IMR-90 (cell line): ENCODE data around the gene PTBP2. TPM values are rescaled to one million over a fixed set of nuclear protein-coding genes. Genes with fewer than 3 reads are reported as not detected.

Experiments used
- ATAC-seq: fragments of 200-7000 bp; cut with Tn5 transposase; 2 replicates; pipeline ENCODE4 v1.9.1; 2020; ENCODE audit warnings: low read depth, mild to moderate bottlenecking, moderate library complexity
- BruUV-seq: library from RNA; stranded (reverse); fragments of 400-500 nt; replicated peaks from 2 replicates; lab custom pipeline; 2021; lab: Mats Ljungman, UMichigan
- CTCF ChIA-PET: fragments of 300-600 bp; formaldehyde crosslinking; extraction: SDS; loops from one replicate; lab custom pipeline; 2021; ENCODE audit warnings: antibody characterized with exemption; lab: Yijun Ruan, JAX
- POLR2A ChIA-PET: fragments of 300-600 bp; sonication (Branson Sonifier 250); formaldehyde crosslinking; loops from one replicate; lab custom pipeline; 2022; ENCODE audit warnings: antibody characterized with exemption; ENCODE audit not compliant: unreplicated experiment; lab: Charles Lee
- DNase-seq: peaks from one replicate; pipeline ENCODE4 v3.0.0; 2013
- H2AFZ ChIP-seq: replicated peaks from 2 replicates; pipeline ENCODE3; 2013; ENCODE audit warnings: low read length, mild to moderate bottlenecking; ENCODE audit not compliant: poor library complexity
- H2AK5ac ChIP-seq: 2 replicates; pipeline ENCODE4 v1.6.1; 2013; ENCODE audit warnings: low read depth, low read length, inconsistent platforms
- H2AK9ac ChIP-seq: replicated peaks from 2 replicates; pipeline ENCODE3; 2013; ENCODE audit warnings: mild to moderate bottlenecking, low read depth, low read length, moderate library complexity; ENCODE audit not compliant: poor library complexity
- H2BK120ac ChIP-seq: 2 replicates; pipeline ENCODE4 v1.6.1; 2013; ENCODE audit warnings: low read depth, low read length, inconsistent platforms
- H2BK15ac ChIP-seq: 3 replicates; pipeline ENCODE4 v1.6.1; 2013; ENCODE audit warnings: low read depth, low read length, inconsistent platforms
- H2BK20ac ChIP-seq: 2 replicates; pipeline ENCODE4 v1.6.1; 2013; ENCODE audit warnings: low read depth, mild to moderate bottlenecking, inconsistent platforms, low read length, moderate library complexity
- H2BK5ac ChIP-seq: 2 replicates; pipeline ENCODE4 v1.6.1; 2013; ENCODE audit warnings: mild to moderate bottlenecking, low read depth, low read length, inconsistent platforms; ENCODE audit not compliant: poor library complexity, severe bottlenecking
- H3K14ac ChIP-seq: replicated peaks from 2 replicates; pipeline ENCODE4 v1.6.1; 2013; ENCODE audit warnings: low read depth, low read length, inconsistent platforms
- H3K18ac ChIP-seq: 2 replicates; pipeline ENCODE4 v1.6.1; 2013; ENCODE audit warnings: low read depth, low read length, control low read depth
- H3K23ac ChIP-seq: 2 replicates; pipeline ENCODE4 v1.6.1; 2013; ENCODE audit warnings: low read depth, low read length, inconsistent platforms
- H3K27ac ChIP-seq: 2 replicates; pipeline ENCODE4 v1.5.1; 2013; ENCODE audit warnings: mild to moderate bottlenecking, control low read depth, low read length; ENCODE audit not compliant: insufficient read depth
- H3K27me3 ChIP-seq: 2 replicates; pipeline ENCODE4 v1.6.1; 2013; ENCODE audit warnings: low read length; ENCODE audit not compliant: control insufficient read depth, insufficient read depth
- H3K36me3 ChIP-seq: 2 replicates; pipeline ENCODE4 v1.6.1; 2013; ENCODE audit warnings: low read length, mixed read lengths; ENCODE audit not compliant: control insufficient read depth, insufficient read depth
- H3K4ac ChIP-seq: 2 replicates; pipeline ENCODE4 v1.6.1; 2013; ENCODE audit warnings: low read depth, low read length, inconsistent platforms
- H3K4me1 ChIP-seq: 2 replicates; pipeline ENCODE4 v1.6.1; 2013; ENCODE audit warnings: low read length, mixed read lengths; ENCODE audit not compliant: control insufficient read depth, insufficient read depth
- H3K4me2 ChIP-seq: 2 replicates; pipeline ENCODE4 v1.6.1; 2013; ENCODE audit warnings: low read depth, mild to moderate bottlenecking, control low read depth, low read length, moderate library complexity
- H3K4me3 ChIP-seq: 2 replicates; pipeline ENCODE4 v1.5.1; 2013; ENCODE audit warnings: low read depth, mild to moderate bottlenecking, control low read depth, low read length, moderate library complexity; ENCODE audit not compliant: insufficient read depth
- H3K56ac ChIP-seq: 2 replicates; pipeline ENCODE4 v1.6.1; 2013; ENCODE audit warnings: low read length, inconsistent platforms; ENCODE audit not compliant: insufficient read depth; ENCODE audit errors: extremely low read depth
- H3K79me1 ChIP-seq, 2 experiments: 2 replicates each; pipeline ENCODE4 v1.6.1; 2013; ENCODE audit warnings: low read length in 2 of 2, inconsistent platforms in 1 of 2, low read depth in 1 of 2
- H3K9ac ChIP-seq: 2 replicates; pipeline ENCODE4 v1.6.1; 2013; ENCODE audit warnings: low read depth, low read length, control low read depth
- H3K9me1 ChIP-seq: 2 replicates; pipeline ENCODE4 v1.6.1; 2013; ENCODE audit warnings: low read length, inconsistent platforms; ENCODE audit not compliant: insufficient read depth
- H3K9me3 ChIP-seq: 2 replicates; pipeline ENCODE4 v1.6.1; 2013; ENCODE audit warnings: low read length; ENCODE audit not compliant: control insufficient read depth, insufficient read depth
- H4K20me1 ChIP-seq: 2 replicates; pipeline ENCODE4 v1.6.1; 2013; ENCODE audit warnings: low read length, inconsistent platforms; ENCODE audit not compliant: insufficient read depth
- H4K5ac ChIP-seq: 2 replicates; pipeline ENCODE4 v1.6.1; 2013; ENCODE audit warnings: mild to moderate bottlenecking, low read depth, low read length, control low read depth
- H4K8ac ChIP-seq, 2 experiments: 2 replicates each; pipeline ENCODE4 v1.6.1; 2013; ENCODE audit warnings: low read depth in 2 of 2, low read length in 2 of 2, control low read depth in 1 of 2, inconsistent platforms in 1 of 2
- H4K91ac ChIP-seq: 2 replicates; pipeline ENCODE4 v1.6.1; 2013; ENCODE audit warnings: low read depth, low read length, inconsistent platforms; ENCODE audit not compliant: insufficient read depth
- BHLHE40 ChIP-seq: fragments of 150-350 bp; IDR thresholded peaks from 2 replicates; pipeline ENCODE4 v1.6.1; 2016; ENCODE audit warnings: mild to moderate bottlenecking, low read depth, low read length
- CEBPB ChIP-seq: IDR thresholded peaks from 2 replicates; pipeline ENCODE4 v1.6.1; 2012; ENCODE audit warnings: low read depth, low read length, improper control_type of control experiment
- CHD1 ChIP-seq: IDR thresholded peaks from 2 replicates; pipeline ENCODE4 v1.6.1; 2012; ENCODE audit warnings: low read depth, low read length, improper control_type of control experiment
- FOS ChIP-seq: fragments of 150-350 bp; IDR thresholded peaks from 2 replicates; pipeline ENCODE4 v1.6.1; 2016; ENCODE audit warnings: low read depth, low read length
- MAFK ChIP-seq: IDR thresholded peaks from 2 replicates; pipeline ENCODE4 v1.6.1; 2012; ENCODE audit warnings: low read depth, low read length, improper control_type of control experiment
- MAZ ChIP-seq: IDR thresholded peaks from 2 replicates; pipeline ENCODE4 v1.6.1; 2012; ENCODE audit warnings: low read depth, mild to moderate bottlenecking, low read length, improper control_type of control experiment, moderate library complexity, borderline replicate concordance
- MXI1 ChIP-seq: IDR thresholded peaks from 2 replicates; pipeline ENCODE4 v1.6.1; 2012; ENCODE audit warnings: low read depth, mild to moderate bottlenecking, low read length, moderate library complexity, borderline replicate concordance
- NFE2L2 ChIP-seq: fragments of 150-350 bp; IDR thresholded peaks from 2 replicates; pipeline ENCODE4 v1.6.1; 2016; ENCODE audit warnings: low read depth, mild to moderate bottlenecking, low read length
- POLR2A ChIP-seq: IDR thresholded peaks from 2 replicates; pipeline ENCODE4 v1.6.1; 2012; ENCODE audit warnings: mild to moderate bottlenecking, low read depth, low read length
- RAD21 ChIP-seq: IDR thresholded peaks from 2 replicates; pipeline ENCODE4 v1.6.1; 2012; ENCODE audit warnings: low read length, improper control_type of control experiment
- RCOR1 ChIP-seq: IDR thresholded peaks from 2 replicates; pipeline ENCODE4 v1.6.1; 2012; ENCODE audit warnings: mild to moderate bottlenecking, low read length, improper control_type of control experiment; ENCODE audit not compliant: insufficient replicate concordance
- RFX5 ChIP-seq: IDR thresholded peaks from 2 replicates; pipeline ENCODE4 v1.8.0; 2012; ENCODE audit warnings: low read depth, mild to moderate bottlenecking, low read length, moderate library complexity
- SMC3 ChIP-seq: fragments of 150-350 bp; IDR thresholded peaks from 2 replicates; pipeline ENCODE4 v1.6.1; 2016; ENCODE audit warnings: low read depth, mild to moderate bottlenecking, antibody characterized with exemption, low read length, moderate library complexity
- WGBS, 2 experiments: methylation state at CpG; one replicate each; pipeline versions ENCODE4 v1.1.5 to v1.1.7; 2013; ENCODE audit warnings: missing lambda C conversion rate in 2 of 2; ENCODE audit not compliant: insufficient read length in 1 of 2; ENCODE audit errors: extremely low coverage in 2 of 2; 5-methylcytosine and 5-hydroxymethylcytosine counted together
- dilution Hi-C: fragments of 300-500 bp; cut with HindIII; formaldehyde crosslinking; loops from one replicate; pipeline ENCODE4 v1.14.3; 2018; ENCODE audit warnings: low sequenced_read_pairs; ENCODE audit not compliant: unreplicated experiment
- in situ Hi-C: fragments of 300-500 bp; cut with MboI; formaldehyde crosslinking; loops from 3 replicates; pipeline ENCODE4 v1.14.3; 2019; ENCODE audit warnings: low sequenced_read_pairs, inconsistent platforms, mixed read lengths
- intact Hi-C: fragments of 100-400 bp; cut with micrococcal nuclease; formaldehyde crosslinking; loops from 2 replicates; pipeline ENCODE4 v1.10.0; 2022
- polyA plus RNA-seq, 3 experiments: library from polyadenylated mRNA; depleted of rRNA; stranded (reverse); fragments of >200 nt; gene quantifications; 2 replicates each; pipeline ENCODE4 v1.2.3, GENCODE V29; 2012; ENCODE audit warnings: low replicate concordance in 1 of 3
- total RNA-seq: library from RNA; depleted of rRNA; stranded (reverse); fragments of >200 nt; gene quantifications from 2 replicates; pipeline ENCODE4 v1.2.3, GENCODE V29; 2012
- TF ChIP-seq, protein P1 (sequence below): fragments of 150-350 bp; IDR thresholded peaks from 2 replicates; pipeline ENCODE4 v1.6.1; 2016; ENCODE audit warnings: low read depth, mild to moderate bottlenecking, low read length, moderate library complexity, borderline replicate concordance
- TF ChIP-seq, protein P2 (sequence below): fragments of 150-350 bp; IDR thresholded peaks from 2 replicates; pipeline ENCODE4 v1.6.1; 2017; ENCODE audit warnings: mild to moderate bottlenecking, antibody characterized with exemption, low read length, low read depth
- TF ChIP-seq, protein P3 (sequence below): conservative IDR thresholded peaks from 2 replicates; pipeline ENCODE4 v1.5.1; 2012; ENCODE audit warnings: mild to moderate bottlenecking, low read depth, low read length, improper control_type of control experiment

Gene PTBP2
- total and polyA plus RNA-seq, 2 of the 4 experiments (the other 2 are of a cell fraction) = 9.7 to 37.8 TPM

DNA sequence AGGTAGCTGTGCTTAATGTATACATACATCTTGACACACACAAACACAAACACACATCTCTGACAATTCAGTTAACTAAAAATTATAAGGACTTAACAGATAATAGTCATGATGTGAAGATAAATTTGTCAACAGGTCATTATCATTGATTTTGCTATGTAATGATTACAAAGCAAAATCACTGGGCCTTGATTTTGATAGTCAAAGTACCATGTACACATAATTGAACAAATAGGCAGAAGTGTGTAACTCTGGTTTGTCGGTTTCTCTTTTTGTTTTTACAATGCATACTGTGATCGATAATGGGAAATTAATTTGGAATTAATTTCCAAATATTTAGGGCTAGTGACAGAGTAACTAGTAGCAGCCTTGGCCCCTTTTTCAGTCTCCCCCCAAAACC is 30.8 kb downstream of the PTBP2 start:
- H2BK120ac ChIP-seq = no peak overlapping the region
- H2AK5ac ChIP-seq = no peak overlapping the region
- peaks cover 21 to 45% of the 10 kb centered on the region in 2 experiments for H3K79me1 ChIP-seq
- POLR2A ChIA-PET = no interaction called here
- no CpG with 5 or more reads among the region's 2 CpGs for WGBS, 2 experiments
- no peak overlapping the region for H2BK20ac ChIP-seq
- no peak overlapping the region for H2BK5ac ChIP-seq
- no peak overlapping the region for H2AFZ ChIP-seq
- intact Hi-C loops (no loop called here), dilution Hi-C loops (no loop called here), in situ Hi-C loops (no loop called here)
- peaks cover 20% of the 10 kb centered on the region for H3K36me3 ChIP-seq
- H2AK9ac ChIP-seq = no peak overlapping the region
- no peak overlapping the region for H3K4me3 ChIP-seq
- H3K9me3 ChIP-seq = no peaks in the 10 kb centered on the region
- H3K27me3 ChIP-seq = no peaks in the 10 kb centered on the region
- no peak overlapping the region for H4K8ac ChIP-seq
- H3K9me1 ChIP-seq = peaks cover 3% of the 10 kb centered on the region; the same call in 1 of the 2 replicates
- H3K56ac ChIP-seq = no peak overlapping the region
- no peak overlapping the region for H3K18ac ChIP-seq
- DNase-seq (no peak), ATAC-seq (no peak)
- CTCF ChIA-PET = no interaction called here
- no peaks in the 10 kb centered on the region; the same call in 1 of the 2 replicates for H3K4me1 ChIP-seq
- no peak overlapping the region for H3K9ac ChIP-seq
- no peak overlapping the region for H4K5ac ChIP-seq
- H3K4me2 ChIP-seq = no peak overlapping the region
- no peak overlapping the region for H3K27ac ChIP-seq
- H2BK15ac ChIP-seq = no peak overlapping the region
- H3K14ac ChIP-seq = no peak overlapping the region
- no TSS peak for BruUV-seq
- TF ChIP-seq CEBPB (no peak), RFX5 (no peak), MXI1 (no peak), NFE2L2 (no peak), FOS (no peak), BHLHE40 (no peak), SMC3 (no peak), MAZ (no peak), RCOR1 (no peak), POLR2A (no peak), CHD1 (no peak), RAD21 (no peak), MAFK (no peak)
- TF ChIP-seq, protein P1, sequence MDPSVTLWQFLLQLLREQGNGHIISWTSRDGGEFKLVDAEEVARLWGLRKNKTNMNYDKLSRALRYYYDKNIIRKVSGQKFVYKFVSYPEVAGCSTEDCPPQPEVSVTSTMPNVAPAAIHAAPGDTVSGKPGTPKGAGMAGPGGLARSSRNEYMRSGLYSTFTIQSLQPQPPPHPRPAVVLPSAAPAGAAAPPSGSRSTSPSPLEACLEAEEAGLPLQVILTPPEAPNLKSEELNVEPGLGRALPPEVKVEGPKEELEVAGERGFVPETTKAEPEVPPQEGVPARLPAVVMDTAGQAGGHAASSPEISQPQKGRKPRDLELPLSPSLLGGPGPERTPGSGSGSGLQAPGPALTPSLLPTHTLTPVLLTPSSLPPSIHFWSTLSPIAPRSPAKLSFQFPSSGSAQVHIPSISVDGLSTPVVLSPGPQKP = no peak
- TF ChIP-seq, protein P2, sequence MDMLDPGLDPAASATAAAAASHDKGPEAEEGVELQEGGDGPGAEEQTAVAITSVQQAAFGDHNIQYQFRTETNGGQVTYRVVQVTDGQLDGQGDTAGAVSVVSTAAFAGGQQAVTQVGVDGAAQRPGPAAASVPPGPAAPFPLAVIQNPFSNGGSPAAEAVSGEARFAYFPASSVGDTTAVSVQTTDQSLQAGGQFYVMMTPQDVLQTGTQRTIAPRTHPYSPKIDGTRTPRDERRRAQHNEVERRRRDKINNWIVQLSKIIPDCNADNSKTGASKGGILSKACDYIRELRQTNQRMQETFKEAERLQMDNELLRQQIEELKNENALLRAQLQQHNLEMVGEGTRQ = no peak
- TF ChIP-seq, protein P3, sequence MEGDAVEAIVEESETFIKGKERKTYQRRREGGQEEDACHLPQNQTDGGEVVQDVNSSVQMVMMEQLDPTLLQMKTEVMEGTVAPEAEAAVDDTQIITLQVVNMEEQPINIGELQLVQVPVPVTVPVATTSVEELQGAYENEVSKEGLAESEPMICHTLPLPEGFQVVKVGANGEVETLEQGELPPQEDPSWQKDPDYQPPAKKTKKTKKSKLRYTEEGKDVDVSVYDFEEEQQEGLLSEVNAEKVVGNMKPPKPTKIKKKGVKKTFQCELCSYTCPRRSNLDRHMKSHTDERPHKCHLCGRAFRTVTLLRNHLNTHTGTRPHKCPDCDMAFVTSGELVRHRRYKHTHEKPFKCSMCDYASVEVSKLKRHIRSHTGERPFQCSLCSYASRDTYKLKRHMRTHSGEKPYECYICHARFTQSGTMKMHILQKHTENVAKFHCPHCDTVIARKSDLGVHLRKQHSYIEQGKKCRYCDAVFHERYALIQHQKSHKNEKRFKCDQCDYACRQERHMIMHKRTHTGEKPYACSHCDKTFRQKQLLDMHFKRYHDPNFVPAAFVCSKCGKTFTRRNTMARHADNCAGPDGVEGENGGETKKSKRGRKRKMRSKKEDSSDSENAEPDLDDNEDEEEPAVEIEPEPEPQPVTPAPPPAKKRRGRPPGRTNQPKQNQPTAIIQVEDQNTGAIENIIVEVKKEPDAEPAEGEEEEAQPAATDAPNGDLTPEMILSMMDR = no peak
- no peak overlapping the region for H3K4ac ChIP-seq
- H3K23ac ChIP-seq = no peak overlapping the region
- peaks cover 17% of the 10 kb centered on the region for H4K20me1 ChIP-seq
- H4K91ac ChIP-seq = no peak overlapping the region
